Glomerular visceral epithelial cell (primary cell): ENCODE results near the gene SNX11.

Source experiments
- DNase-seq: peaks from one replicate; pipeline ENCODE4 v3.0.0-alpha.2; 2016; ENCODE audit errors: extremely low spot score

The SNX11 gene

GRCh38 chr17:48132385-48132784 lies 24.8 kb downstream of the SNX11 start:
- DNase-seq, result no peak

GRCh38 chr17:48134912-48135480 lies 27.4 kb downstream of the SNX11 start:
- DNase-seq, result no peak

GRCh38 chr17:48137656-48138055 lies 30.1 kb downstream of the SNX11 start:
- no peak for DNase-seq

GRCh38 chr17:48139944-48140343 lies 32.4 kb downstream of the SNX11 start:
- no peak for DNase-seq

GRCh38 chr17:48143629-48144028 lies 36.1 kb downstream of the SNX11 start:
- DNase-seq, result no peak

GRCh38 chr17:48144231-48144630 lies 36.7 kb downstream of the SNX11 start:
- DNase-seq, result no peak

GRCh38 chr17:48144976-48145798 lies 37.6 kb downstream of the SNX11 start:
- DNase-seq, result no peak

- no peak for DNase-seq
Observed at GRCh38 chr17:48148029-48148770, 40.6 kb downstream of the SNX11 start.

GRCh38 chr17:48148854-48149786 lies 41.6 kb downstream of the SNX11 start:
- DNase-seq, result no peak

- no peak for DNase-seq
Observed at GRCh38 chr17:48149787-48150463, 42.4 kb downstream of the SNX11 start.

GRCh38 chr17:48150597-48151001 lies 43.0 kb downstream of the SNX11 start:
- DNase-seq, result no peak

- DNase-seq, result no peak
Observed at GRCh38 chr17:48151220-48151619, 43.7 kb downstream of the SNX11 start.

- DNase-seq, result no peak
Observed at GRCh38 chr17:48152289-48152688, 44.7 kb downstream of the SNX11 start.

GRCh38 chr17:48153691-48154358 lies 46.3 kb downstream of the SNX11 start:
- DNase-seq, result peak; percentile 44

- no peak for DNase-seq
Observed at GRCh38 chr17:48155889-48156611, 48.5 kb downstream of the SNX11 start.

- DNase-seq, result no peak
Observed at GRCh38 chr17:48159232-48159631, 51.7 kb downstream of the SNX11 start.

GRCh38 chr17:48160177-48161081 lies 52.9 kb downstream of the SNX11 start:
- no peak for DNase-seq

GRCh38 chr17:48161127-48161905 lies 53.8 kb downstream of the SNX11 start:
- DNase-seq, result no peak
